Stimulated activated CD4-positive, alpha-beta T cell treated with anti-CD3 and anti-CD28 coated beads, Interleukin-4, amount 100 ng/mL, for 1 hour (primary cell): ENCODE measurements around the gene PIAS4.

Experiments used
- DNase-seq: peaks from one replicate; pipeline ENCODE4 v3.0.0-alpha.2; 2020

PIAS4 gene

DNA sequence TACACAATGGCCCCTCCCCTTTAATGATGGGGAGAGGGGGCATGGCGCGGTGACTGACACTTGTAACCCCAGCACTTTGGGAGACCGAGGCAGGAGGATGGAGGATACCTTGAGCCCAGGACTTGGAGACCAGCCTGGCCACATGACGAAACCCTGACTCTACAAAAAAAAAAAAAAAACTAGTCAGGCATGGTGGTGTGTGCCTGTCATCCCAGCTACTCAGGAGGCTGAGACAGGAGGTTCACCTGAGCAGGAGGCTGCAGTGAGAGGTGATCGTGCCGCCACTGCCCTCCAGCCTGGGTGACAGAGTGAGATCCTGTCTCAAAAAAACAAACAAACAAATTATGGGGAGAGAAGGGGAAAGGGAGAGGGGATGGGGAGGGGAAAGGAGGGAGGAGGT lies 72.9 kb downstream of the PIAS4 start:
- no peak for DNase-seq

DNA sequence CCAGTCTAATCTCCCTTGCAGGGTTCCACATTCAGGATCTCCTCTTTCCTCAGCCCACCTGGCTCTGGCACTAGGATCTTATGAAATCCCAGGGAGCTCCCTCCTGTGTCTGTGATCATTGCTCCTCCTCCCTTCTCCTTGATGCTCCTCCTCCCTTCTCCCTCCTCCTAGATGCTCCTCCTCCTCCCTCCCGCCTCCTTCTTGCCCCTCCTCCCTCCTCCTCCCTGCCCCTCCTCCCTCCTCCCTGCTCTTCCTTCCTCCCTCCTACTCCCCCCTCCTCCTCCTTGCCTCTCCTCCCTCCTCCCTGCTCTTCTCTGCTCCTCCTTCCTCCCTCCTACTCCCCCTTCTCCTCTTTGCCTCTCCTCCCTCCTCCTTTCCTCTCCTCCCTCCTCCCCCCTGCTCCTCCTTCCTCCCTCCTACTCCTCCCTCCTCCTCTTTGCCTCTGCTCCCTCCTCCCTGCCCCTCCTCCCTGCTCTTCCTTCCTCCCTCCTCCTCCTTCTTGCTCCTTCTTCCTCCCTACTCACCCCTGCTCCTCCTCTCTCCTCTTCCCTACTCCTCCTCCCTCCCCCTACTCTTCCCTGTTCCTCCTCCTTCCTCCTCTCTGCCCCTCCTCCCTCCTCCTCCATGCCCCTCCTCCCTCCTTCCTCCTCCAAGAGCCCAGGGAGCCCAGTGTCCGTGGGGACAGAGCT lies 74.0 kb downstream of the PIAS4 start:
- DNase-seq = no peak

DNA sequence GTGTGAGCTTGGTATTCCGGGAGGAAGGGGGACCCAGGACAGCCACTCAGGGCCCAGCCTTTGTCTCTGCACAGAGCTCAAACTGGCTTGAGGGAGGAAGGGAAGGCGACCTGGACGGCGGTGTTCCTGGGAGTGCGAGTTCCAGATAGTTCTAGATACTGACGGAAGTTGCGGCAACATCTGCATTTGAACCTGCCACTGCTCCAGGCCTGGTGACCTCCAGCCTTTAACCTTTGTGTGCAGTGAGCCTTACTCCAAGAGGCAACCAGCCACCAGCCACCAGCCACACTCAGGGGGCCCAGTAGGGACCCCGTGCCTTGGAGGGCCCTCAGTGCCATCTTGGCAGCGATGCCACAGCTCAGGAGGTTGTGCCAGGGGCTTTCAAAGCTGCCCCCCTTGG lies 74.6 kb downstream of the PIAS4 start:
- no peak for DNase-seq

DNA sequence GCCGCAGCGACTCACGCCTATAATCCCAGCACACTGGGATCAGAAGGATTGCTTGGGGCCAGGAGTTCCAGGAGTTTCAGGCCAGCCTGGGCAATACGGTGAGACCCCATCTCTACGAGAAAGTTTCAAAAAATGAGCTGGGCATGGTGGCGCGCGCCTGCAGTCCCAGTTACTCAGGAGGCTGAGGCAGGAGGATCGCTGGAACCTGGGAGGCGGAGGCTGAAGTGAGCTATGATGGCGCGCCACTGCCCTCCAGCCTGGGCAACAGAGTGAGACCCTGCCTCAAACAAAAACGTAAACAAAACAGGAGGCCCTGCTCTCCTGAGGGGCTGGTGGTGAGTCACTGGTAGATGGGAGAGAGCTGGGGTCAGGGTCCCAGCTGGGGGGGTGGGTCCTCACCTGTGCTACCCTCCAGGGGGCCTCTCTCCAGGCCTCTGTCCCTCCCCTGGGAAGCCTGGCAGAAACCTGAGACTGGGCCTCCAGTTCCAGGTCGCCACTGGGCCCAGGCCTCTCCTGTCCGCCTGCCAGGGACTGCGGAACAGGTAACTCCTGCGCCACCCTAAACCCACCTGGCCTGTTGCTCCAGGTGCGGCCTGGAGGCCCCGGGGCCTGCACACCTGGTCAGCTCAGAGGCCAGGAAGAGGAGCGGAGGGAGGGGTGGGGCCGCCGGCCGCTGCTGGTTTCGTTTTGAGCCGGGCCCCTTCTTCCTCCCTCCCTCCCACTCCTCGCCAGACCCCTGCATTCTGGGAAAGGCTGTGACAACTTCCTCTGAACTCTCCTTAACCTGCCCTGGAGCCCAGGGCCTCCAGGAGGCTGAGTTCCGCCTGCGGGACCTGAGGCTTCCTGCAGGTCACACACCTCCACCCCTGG lies 76.4 kb downstream of the PIAS4 start:
- no peak for DNase-seq

DNA sequence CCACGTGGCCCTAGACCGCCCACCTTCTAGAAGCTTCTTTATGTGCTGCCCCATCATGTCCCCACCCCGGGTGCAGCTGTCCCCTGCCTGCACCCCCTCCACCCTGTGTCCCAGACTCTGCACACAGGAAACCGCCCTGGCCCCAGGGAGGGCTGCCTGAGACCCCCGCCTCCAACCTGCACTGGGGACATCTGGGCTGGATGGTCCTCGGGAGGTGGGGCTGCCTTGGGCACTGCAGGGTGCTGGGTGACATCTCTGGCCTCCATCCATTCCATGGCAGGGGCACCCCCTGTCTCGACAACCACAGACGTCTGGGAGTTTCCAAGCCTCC lies 77.0 kb downstream of the PIAS4 start:
- DNase-seq = no peak

DNA sequence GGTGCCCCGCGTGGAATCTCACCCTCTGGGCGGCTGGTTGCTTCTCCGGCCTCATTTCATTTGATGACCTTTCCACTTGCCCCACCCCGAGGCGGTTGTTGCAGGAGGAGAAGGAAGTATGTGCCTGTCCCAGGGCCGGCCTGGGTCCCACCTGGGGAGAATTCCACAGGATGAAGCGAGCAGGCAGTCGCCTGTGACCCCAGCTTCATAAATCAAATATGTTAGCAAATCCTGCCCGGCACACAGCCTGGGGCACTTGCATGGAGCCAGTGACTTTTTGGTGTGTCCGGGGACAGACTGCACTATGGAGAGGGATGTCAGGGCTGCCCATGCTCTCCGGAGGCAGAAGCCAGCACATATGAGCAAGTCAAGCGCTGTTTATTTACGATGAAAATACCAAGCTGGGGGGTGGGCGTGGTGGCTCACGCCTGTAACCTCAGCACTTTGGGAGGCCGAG lies 78.9 kb downstream of the PIAS4 start:
- DNase-seq = no peak

DNA sequence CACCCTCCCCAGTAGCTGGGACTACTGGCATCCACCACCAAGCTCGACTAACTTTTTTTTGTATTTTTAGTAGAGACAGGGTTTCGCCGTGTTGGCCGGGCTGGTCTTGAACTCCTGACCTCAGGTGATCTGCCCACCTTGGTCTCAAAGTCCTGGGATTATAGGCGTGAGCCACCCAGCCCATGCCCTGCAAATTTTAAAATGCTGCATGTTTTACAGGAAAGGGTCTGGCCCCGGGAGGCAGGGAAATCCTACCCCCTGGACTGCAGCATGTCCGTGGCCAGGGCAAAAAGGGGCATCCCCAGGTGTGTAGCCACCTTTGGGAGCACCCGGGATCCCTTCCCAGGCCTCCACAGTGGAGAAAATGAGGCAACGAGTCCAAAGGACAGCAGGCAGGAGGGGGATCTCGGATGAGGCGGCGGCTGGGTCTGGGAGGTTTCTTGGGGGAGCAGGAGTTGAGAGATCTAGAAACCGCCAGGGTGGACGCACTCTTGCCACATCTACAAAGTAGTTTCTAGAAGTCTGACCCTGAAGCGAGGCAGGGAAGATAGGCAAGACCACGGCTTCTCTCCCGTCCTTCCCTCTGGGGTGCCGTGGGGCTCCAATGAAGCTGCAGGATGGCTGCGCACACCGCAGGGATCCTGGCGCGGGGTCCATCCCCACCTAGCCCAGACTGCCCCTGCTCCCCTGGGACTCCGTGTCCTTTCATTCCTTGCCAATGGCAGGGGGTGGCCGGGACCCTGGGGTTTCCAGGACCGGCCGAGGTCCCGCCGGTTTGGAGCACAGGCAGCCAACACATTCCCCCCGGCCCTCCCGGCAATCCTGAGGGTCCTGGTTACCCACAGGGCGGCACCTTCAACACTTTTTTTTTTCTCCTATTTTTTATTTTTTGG lies 80.5 kb downstream of the PIAS4 start:
- no peak for DNase-seq

DNA sequence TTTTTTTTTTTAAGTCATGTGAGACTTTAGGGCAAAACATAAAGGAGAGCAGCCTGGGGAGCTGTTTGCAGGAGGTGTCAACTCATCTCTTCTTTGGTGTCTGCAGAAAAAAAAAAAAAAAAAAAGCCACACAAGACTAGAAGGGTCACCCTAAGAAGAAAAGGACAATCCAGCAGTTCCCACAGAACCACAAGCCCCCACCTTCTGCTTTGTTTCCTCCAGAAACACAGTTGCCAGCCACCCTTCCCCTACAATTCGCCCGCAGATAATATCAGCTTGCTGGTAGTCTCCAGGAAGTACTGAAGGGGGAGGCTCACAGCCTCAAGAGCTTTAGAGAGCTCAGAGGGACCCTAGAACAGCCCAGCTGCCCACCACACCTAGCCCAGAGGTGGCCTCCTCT lies 81.4 kb downstream of the PIAS4 start:
- no peak for DNase-seq
